Stimulated activated CD8-positive, alpha-beta memory T cell treated with anti-CD3 and anti-CD28 coated beads, Interleukin-12 subunit alpha, Interleukin-12 subunit beta, amount 100 ng/mL, for 4 hours (primary cell): ENCODE results near the gene ARID4B.
"Not testable (repeated sequence)": the region's sequence is repeated elsewhere in the genome, so short reads cannot be mapped to it uniquely, and the experiment has no call there.

Source experiments
- DNase-seq: peaks from one replicate; pipeline ENCODE4 v3.0.0-alpha.2; 2020; ENCODE audit warnings: low read depth

Gene ARID4B

DNA sequence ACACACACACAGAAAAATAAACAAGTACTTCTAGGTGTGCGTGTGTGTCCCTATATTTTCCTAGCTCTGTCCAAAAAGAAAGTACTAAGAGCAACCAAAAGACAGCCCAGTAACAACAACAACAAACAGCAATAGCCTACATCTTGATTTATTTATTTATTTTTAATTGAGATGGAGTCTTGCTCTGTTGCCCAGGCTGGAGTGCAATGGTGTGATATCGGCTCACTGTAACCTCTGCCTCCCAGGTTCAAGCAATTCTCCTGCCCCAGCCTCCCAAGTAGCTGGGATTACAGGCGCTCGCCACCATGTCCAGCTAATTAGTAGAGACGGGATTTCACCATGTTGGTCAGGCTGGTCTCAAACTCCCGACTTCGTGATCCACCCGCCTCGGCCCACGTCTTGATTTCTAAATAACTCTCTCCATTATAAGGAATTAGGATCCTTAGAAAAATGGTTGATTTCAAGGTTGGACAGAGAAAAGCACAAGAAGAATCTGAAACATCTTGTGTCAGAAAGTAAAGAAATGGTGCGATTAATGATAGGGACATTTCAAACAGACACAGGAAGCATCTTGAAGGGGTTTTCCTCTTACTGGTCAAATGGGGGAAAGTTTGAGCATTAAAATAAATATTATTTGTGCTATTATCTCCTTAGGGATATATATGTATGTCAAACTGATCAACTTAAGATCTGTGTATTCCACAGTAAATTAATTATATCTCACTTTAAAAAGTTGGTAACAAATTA is 59.4 kb downstream of the ARID4B start:
- DNase-seq = no peak

DNA sequence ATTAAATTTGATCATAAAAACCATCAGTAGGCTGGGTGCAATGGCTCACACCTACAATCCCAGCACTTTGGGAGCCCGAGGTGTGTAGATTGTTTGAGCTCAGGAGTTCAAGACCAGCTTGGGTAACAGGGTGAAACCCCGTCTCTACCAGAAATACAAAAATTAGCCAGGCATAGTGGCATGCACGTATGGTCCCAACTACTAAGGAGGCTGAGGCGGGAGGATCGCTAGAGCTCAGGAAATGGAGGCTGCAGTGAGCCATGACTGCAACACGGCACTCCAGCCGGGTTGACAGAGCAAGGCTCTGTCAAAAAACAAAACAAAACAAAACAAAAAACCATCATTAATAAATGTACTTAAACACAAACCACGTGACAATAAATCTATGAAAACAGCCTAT is 61.0 kb downstream of the ARID4B start:
- DNase-seq = no peak

DNA sequence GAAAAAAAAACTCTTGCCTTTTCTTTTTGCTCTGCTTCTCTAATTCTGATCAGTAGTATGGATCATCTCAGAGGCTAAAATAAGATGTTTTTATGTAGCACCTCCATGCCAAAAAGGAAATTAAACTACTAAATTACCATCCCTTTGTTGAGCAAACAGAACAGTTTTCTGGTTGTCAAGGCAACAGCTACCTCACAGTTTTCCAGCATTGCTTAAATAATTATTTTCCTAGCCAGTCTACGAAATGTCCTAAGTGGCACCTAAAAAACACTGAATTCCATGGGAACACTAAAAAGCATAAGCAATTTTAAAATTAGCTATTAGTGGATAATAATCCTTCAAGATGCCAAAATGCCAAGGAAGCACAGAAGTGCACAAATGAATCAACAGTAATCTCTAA is 61.7 kb downstream of the ARID4B start:
- no peak for DNase-seq

DNA sequence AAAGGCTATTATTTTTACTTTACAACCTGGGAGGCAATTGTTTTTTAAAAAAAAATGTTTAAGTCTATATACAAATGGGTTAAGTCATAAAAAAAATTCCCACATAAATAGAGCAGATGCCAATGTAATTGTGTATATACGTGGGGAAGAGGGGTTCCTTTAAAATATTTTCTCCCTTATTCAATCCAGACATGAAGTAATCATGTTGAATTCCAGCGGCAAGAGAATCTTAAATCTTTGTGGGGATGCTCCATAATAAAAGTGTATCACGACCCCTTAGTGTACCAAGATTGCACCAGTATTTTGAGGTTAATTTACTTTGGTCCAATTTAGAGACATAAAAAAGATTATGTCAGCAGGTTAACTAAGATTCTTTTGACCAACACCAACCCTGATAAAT is 62.1 kb downstream of the ARID4B start:
- DNase-seq = no peak

DNA sequence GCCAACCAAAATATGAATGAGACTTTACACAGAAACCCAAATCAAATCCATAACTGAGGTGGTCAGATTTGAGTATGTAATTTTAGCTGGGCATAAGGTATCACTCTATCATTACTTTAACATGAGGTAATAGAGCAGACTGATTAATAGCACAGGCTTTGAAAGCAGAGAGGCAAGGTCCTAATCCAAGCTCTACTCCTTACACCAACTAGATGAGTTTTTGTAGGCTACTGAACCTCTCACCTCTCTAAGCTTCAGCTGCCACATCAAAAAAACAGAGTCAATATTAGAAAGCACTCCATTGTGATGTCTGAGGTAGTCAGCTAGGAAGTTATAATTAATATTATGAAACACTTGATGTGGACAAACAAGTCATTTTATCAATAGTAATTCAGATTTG is 63.7 kb downstream of the ARID4B start:
- no peak for DNase-seq

DNA sequence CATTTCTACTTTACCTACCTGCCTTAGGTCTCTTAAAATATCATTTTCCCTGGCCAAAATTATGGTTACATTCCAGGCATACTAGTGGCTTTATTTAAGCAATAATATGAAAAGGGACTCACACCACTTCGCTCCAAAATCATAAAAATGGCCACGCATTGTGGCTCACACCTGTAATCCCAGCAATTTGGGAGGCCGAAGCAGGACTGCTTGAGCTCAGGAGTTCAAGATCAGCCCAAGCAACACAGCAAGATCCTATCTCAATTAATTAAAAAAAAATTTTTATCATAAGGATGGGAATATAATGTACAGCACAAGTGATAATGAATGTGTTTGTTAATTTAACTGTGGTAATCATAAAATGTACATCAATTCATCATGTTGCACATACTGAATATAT is 65.4 kb downstream of the ARID4B start:
- no peak for DNase-seq

DNA sequence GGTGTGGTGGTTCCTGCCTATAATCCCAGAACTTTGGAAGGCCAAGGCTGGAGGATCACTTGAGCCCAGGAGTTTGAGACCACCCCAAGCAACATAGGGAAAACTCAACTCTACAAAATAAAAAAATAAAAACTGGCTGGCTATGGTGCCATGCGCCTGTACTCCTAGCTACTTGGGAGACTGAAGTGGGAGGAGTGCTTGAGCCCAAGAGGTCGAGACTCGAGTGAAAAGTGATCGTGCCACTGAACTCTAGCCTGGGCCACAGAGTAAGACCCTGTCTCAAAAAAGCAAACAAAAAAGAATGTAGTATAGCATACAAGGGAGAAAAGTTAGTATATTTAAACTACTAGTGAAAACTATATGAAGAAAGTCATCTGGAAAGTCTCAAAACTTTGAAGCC is 66.7 kb downstream of the ARID4B start:
- DNase-seq = no peak

DNA sequence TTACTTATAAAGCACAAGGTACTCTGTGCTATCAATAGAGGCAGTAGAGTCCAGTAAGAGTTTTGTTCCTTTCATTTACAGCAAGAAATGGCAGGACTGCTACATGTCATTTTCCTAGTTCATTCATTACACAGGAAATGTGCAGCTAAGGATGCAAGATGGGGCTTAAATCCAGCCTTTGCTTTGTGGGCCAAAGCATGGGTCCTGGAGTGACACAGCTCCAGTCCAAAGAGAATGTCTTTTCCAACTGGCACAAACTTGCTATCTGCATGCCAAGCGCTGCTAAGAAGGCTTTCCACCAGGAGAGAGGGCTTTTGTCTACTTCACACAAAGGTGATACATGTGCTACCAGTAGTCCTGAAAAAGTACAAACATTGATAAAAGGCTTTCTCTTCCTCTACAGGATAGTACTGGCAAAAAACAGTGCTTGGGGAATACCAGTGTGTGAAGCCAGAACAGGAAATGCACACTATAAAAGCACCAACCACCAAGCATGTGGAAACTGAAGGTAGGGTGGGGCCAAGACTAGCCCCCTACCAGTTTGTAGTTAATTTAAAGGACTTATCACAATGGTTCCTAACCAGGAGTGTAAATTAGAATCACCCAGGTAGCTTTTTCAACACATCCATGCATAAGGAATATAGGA is 68.7 kb downstream of the ARID4B start:
- DNase-seq = no peak

DNA sequence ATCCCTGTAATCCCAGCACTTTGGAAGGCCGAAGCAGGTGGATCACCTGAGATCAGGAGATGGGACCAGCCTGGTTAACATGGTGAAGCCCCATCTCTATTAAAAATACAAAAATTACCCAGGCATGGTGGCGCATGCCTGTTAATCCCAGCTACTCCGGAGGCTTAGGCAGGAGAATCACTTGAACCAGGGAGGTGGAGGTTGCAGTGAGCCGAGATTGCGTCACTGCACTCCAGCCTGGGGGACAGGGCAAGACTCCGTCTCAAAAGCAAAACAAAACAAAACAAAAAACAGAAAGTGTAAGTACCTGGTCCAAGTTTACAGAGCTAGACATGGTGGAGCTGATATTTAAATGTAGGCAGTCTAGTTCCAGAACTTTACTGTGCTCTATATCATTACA is 69.9 kb downstream of the ARID4B start:
- DNase-seq = not testable (repeated sequence)

DNA sequence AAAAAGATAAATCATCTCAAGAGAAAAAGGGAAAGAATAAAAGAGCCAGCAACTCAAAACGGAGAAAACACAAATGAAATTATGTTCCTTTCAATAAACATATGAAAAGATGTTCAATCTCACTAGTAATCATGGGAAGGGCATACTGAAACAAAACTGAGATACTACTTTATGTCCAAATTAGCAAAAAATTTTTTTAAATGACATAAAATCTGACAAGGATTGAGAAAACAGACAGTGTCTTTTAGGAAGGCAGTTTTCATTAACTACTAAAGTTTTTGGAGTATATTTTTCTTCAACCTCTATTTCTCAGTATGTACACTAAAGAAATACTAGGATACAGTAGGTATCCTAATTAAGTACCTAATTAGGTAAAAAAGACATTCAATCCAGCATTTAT is 73.3 kb downstream of the ARID4B start:
- no peak for DNase-seq

DNA sequence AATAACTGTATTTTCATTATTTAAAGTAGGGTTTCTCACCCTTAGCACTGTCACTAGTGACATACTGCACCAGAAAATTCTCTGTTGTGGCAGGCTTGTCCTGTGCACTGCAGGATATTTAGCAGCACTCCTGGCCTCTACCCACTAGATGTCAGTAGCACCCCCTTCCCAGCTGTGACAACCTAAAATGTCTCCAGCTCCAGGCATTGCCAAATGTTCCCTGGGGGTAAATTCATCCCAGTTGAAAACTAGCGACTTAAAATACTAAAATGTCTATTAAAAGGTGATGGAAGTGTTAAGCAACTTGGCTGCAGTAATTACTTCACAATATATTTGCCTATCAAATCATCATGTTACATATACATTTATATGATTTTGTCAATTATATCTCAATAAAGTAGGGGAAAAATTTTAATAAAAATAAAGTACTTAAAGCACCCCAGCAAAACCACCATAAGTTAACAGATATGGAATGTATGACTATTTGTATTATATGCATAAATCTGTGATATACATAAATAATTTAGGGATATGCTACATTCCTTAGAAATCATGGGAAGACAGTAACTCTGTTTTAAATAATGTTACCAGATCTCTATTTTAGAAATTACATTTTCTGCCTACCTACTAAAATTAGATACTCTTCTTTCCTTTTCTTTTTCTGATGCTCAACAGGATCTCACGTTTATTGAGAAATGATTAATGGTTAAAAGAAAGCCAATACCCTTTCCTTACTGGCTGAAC is 74.6 kb downstream of the ARID4B start:
- peak; percentile 24 for DNase-seq

DNA sequence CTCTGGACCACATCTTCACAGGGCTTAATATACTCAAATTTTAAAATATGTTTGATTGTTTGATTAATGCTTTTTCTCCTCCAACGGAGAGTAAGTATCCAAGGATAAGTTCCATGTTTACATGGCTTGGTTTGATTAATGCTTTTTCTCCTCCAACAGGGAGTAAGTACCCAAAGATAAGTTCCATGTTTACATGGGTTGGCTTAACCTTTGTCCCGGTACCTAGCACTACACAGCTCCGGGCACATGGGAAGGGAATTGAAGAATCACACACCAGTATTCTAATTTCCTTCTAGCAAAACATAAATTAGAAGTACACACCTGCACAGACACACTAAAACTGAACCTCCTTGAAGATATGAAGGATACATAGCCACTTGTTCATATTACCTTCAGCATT is 77.5 kb downstream of the ARID4B start:
- DNase-seq = no peak

DNA sequence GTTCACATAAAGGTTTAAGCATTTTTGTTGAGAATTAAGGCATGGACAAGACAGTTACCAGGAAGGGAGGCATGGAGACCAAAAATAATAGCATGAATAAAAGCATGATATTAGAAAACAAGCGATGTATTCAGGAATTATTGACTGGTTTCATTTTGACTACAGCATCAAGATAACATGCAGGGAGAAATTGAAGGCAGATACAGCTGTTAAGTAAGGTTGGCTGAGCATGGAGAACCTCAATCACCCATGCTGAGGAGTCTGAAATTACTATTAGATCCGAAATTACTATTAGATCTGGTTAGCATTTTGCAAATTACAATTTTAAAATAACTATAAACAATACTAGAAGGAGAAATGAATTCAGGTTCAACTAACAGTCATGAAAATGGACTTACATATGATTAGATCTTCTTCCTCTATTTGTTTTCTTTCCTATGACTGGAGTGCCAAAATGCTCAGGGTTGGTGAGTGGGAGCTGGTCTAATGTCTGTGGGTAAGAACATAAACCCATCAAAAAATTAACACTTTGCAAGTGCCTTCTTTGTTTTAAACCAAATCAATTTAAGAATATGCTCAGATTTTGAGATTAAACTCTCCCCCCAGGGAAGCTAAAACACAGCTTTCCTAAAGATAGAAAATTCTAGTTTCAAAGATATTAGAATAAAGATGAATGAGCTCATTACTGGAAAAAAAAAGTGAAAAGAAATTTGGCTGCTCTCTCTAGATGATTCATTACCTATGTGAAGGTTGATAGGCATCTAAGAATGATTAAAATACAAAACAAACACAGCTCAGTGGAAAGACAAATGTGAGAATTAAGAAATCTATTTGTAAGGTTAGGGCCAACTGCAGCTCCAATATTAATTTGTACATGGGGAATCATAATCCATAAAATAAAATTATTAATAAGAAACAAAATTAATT is 81.7 kb downstream of the ARID4B start:
- DNase-seq = no peak

DNA sequence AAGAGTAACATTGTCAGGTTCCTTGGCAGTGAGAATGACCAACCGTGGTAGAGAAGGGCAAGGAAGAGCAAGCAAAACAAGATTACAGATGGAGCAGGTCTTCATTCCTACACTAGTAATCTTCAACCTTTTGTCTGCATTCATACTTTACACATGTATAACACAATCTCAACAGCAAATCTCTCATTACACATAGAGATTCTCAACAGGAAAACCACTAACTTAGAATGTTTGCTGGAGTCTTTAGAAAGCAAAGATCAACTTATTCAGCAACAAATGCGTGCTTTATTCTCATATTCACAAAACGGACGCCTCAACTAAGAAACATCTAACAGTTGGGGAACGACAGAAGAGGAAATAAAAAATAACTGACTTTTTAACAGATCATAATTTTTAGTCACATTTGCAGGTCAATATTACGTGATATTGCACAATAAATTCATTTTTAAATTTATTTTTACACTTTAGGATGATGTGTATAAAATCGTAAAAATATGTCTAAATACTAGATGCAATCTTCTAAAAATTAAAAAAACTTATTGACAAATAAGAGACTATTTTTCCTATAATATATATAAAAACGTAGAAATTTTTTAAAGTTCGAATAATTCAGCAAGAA is 82.9 kb downstream of the ARID4B start:
- no peak for DNase-seq

DNA sequence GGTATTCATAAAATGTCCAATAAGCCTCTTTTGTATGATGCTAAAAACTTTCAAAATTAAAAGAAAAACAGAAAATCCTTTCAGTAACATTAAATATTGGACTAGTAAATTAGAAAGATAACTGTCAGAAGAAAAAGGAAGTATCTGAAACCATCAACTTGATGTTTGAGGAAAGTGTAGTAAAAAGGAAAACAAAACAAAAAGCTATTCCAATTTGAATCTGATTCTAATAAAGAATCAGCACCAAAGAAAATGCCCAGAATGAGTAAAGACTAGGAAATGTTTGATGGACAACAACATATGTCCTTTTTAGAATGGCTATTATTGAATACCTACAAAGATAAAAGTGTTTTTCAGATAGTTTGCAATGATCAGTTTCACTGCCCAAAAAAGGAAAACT is 87.0 kb downstream of the ARID4B start:
- no peak for DNase-seq

DNA sequence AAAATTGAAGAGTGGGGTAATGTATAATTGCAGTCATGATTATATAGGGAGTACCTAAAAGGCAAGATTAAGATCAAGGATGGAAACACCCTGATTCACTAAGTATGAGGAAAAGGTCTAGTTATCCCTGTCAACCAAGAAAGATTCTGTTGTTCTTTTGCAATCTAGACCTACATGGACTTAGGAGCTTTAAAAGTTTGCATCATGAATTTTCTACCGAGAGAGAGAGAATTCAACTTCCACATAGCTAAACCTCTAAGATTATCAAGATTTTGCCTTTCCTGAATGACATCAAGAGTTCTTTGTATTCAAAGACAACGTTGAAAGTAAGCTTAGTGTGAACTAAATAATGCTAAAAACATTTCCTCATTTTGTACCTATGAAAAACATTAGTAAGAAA is 88.1 kb downstream of the ARID4B start:
- no peak for DNase-seq

DNA sequence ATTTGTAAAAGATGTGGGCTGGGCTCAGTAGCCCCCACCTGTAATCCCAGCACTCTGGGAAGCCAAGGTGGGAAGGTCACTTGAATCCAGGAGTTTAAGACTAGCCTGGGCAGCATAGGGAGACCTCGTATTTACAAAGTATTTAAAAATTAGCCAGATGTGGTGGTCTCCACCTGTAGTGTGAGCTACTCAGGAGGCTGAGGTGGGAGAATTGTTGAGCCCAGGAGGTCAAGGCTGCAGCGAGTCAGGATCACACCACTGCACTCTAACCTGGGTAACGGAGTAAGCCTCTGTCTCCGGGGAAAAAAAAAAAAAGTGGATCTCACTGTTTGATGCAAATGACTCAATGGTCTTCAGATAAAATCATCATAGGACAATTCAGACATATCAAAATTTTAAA is 89.4 kb downstream of the ARID4B start:
- no peak for DNase-seq

DNA sequence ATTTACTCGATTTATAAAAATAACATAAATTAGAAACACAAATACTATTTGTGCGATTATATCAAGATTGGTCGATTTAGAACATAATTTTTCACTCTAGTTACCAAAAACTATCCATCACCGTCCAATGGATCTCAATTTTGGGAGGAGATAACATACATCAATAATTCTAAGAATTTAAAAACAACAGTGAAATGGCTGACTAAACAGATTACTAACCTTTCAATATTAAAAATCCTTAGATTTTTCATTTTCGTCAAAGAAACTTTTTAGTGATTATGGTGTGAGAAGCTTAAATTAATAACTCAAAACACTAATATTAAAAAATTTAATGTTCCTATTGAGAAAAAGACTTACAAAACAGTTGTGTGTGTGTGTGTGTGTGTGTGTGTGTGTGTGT is 91.9 kb downstream of the ARID4B start:
- DNase-seq = no peak

DNA sequence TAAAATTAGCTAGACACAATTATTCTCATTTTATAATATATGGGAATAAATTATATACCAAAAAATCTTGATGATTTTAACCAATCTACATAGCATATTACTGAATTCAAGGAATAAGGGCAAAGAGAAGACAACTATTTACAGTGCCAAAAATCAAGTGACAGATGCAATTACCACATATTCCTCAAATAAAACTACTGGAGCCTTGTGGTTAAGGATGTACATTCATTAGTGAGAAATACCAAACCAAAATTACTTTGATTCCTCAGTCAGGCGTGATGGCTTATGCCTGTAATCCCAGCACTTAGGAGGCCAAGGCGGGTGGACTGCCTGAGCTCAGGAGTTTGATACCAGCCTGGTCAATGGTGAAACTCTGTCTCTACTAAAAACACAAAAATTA is 98.1 kb downstream of the ARID4B start:
- no peak for DNase-seq

DNA sequence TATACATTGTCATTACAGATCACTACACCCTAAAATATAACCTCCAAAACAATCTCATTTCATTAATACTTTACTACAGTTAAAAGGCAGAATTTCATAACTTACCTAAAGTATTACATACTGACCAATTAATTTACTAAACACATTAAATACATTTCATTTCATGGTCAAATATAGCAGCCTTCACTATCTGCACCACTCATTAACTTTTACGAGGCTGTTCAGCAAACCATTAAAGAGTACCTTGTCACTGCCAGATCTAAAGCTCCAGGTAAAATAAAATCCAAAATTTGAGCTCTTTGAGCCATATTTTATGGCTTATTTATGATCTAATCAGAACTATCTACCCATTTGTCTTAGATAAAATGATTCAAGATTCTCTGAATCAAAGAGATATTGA is 100.6 kb downstream of the ARID4B start:
- no peak for DNase-seq

DNA sequence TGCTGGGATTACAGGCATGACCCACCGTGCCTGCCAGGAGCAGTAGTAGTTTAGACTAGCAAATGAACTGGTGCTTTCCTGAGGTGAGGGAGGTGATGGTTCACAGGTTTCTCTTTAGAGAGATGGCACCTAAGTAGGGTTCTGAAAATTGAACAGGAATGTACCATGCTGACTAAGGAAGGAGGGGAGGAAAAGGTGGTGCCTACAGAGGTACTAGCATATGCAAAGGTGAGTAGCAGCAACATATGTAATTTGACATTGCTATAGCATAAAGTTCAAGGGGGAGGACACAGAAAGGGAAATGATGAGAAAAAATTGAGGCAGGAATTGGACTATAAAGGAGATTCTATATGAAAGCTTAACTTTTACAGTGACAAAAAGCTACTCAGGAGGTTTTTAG is 101.0 kb downstream of the ARID4B start:
- no peak for DNase-seq

DNA sequence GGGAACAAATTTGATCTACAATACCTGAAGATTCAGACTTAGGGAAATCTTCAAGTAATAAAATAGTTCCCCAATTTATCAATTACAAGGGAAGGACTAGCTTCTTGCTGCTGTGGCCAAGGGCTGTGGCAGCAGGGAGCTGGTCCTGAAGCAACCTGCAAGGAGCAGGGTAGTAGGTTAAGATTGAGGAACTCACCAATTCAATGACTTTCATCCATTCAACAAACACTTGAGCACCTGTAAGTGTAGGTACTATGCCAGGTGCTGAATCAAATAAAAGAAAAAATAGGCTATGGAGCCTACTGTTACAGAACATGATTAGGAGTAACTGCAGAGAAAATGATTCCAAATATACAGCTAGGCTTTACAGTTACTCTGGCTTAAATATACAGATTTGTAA is 102.7 kb downstream of the ARID4B start:
- no peak for DNase-seq
